ENCODE results near the gene PRRG2. TPM values are rescaled to one million over a fixed set of nuclear protein-coding genes. Genes with fewer than 3 reads are reported as not detected.

Gene PRRG2

Small RNA genes within 50 kb of the gene (small RNA-seq; reads per million reads assigned to genes)
- gene RF00019 (ENCODE audit: insufficient read depth) = not detected
